Karpas-422 (cell line): ENCODE measurements around the gene AVPR1A. TPM values are rescaled to one million over a fixed set of nuclear protein-coding genes. Genes with fewer than 3 reads are reported as not detected.

Experiments used
- total RNA-seq: library from RNA; depleted of rRNA; stranded (reverse); fragments of >200 nt; shearing (Covaris generic); gene quantifications from 2 replicates; pipeline ENCODE4 v1.2.3, GENCODE V29; 2014; ENCODE audit warnings: low replicate concordance; rRNA removed

The AVPR1A gene
- total RNA-seq, 1 experiment from 2014 or later: not detected

Other genes with a start within 250 kb of the AVPR1A start
- 0.22 and 0.65 TPM in 2 replicates for gene PPM1H, start 216.1 kb downstream of the AVPR1A start, total RNA-seq